ENCODE data around the gene PAWR. TPM values are rescaled to one million over a fixed set of nuclear protein-coding genes. Genes with fewer than 3 reads are reported as not detected.

The PAWR gene
- total and polyA plus RNA-seq, 8 donors: 10.1 to 662 (median 81.9) TPM

DNA sequence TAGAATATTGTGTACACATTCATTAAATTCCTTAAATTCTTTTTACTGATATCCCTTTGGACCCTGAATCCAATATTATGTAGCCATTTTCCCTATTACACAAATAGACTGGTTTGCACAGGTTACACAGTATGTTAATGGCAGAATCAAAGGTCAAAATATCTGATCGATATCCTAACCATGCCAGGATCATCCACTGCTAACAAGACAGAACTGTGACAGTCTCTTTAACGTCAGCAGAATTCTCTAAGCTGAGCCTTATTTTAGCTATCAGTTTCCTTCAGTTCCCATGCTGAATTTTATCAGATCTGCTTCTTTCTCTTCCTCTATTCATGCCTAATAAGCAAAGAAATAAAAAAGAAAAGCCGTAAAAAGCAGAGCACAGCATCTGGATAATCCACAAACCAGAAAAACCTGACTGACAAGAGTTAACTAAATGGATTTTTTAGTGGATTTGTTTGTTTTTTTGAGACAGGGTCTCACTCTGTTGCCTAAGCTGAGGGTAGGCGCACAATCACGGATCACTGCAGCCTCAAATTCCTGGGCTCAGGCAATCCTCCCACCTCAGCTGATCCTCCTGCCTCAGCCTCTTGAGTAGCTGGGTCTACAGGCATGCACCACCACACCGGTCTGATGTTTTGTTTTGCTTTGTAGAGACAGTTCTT, 130.4 kb downstream of the PAWR start:
- DNase-seq: peak in 1 of 2 donors; percentile 38
- intact Hi-C loops (cut with DNase I; ENCODE audit: low total_unique reads): no loop called here
- TF ChIP-seq POLR2A (IDR thresholded peaks at IDR 0.05): no peak
- TF ChIP-seq, protein P1, sequence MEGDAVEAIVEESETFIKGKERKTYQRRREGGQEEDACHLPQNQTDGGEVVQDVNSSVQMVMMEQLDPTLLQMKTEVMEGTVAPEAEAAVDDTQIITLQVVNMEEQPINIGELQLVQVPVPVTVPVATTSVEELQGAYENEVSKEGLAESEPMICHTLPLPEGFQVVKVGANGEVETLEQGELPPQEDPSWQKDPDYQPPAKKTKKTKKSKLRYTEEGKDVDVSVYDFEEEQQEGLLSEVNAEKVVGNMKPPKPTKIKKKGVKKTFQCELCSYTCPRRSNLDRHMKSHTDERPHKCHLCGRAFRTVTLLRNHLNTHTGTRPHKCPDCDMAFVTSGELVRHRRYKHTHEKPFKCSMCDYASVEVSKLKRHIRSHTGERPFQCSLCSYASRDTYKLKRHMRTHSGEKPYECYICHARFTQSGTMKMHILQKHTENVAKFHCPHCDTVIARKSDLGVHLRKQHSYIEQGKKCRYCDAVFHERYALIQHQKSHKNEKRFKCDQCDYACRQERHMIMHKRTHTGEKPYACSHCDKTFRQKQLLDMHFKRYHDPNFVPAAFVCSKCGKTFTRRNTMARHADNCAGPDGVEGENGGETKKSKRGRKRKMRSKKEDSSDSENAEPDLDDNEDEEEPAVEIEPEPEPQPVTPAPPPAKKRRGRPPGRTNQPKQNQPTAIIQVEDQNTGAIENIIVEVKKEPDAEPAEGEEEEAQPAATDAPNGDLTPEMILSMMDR (IDR thresholded peaks at IDR 0.05): no peak
- TF ChIP-seq EP300 (IDR thresholded peaks at IDR 0.05): no peak
- no peak for TF ChIP-seq POLR2AphosphoS5 (IDR thresholded peaks at IDR 0.05)
- 50 to 64% (median 53%) methylated on average over 6 of the region's 6 CpGs for WGBS, 5 donors
- Histone ChIP-seq H3K4me3 (no peak overlapping the region), H3K27ac (peak overlapping the region in 2 of 5 donors; percentile 16 to 56), H3K27me3 (no peaks in the 10 kb centered on the region), H3K36me3 (peaks cover 0 to 24% (median 11%) of the 10 kb centered on the region in 4 donors), H3K9me3 (peaks cover 0 to 17% (median 5%) of the 10 kb centered on the region in 4 donors), H3K4me1 (peaks cover 0 to 46% (median 30%) of the 10 kb centered on the region in 4 donors)

DNA sequence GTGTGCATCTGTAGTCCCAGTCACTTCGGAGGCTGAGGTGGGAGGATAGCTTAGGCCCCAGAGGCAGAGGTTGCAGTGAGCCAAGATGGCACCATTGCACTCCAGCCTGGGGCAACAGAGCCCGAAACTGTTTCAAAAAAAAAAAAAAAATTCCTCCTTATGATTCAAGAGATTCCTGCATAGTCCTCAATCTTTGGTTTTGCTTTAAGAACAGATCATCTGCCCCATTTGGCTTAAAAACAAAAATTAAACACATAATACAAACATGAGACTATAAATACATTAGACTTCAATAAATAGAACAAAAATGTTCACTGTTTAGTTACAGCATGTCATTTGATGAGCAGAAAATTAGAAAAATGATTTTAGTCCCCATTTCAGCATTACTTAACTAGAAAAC, 131.2 kb downstream of the PAWR start:
- Histone ChIP-seq H3K4me1 (peaks cover 0 to 46% (median 32%) of the 10 kb centered on the region in 4 donors), H3K27ac (peak overlapping the region in 1 of 5 donors; percentile 47), H3K4me3 (no peak overlapping the region), H3K36me3 (peaks cover 0 to 17% (median 8%) of the 10 kb centered on the region in 4 donors), H3K9me3 (peaks cover 0 to 17% (median 5%) of the 10 kb centered on the region in 4 donors), H3K27me3 (no peaks in the 10 kb centered on the region)
- DNase-seq: no peak
- intact Hi-C loops (cut with DNase I; ENCODE audit: low total_unique reads): no loop called here
- WGBS, 5 donors: 64 to 90% (median 84%) methylated on average over 2 of the region's 2 CpGs
- TF ChIP-seq POLR2A (IDR thresholded peaks at IDR 0.05) (no peak), EP300 (IDR thresholded peaks at IDR 0.05) (no peak), POLR2AphosphoS5 (IDR thresholded peaks at IDR 0.05) (no peak)
- TF ChIP-seq, protein P1 (IDR thresholded peaks at IDR 0.05): no peak

DNA sequence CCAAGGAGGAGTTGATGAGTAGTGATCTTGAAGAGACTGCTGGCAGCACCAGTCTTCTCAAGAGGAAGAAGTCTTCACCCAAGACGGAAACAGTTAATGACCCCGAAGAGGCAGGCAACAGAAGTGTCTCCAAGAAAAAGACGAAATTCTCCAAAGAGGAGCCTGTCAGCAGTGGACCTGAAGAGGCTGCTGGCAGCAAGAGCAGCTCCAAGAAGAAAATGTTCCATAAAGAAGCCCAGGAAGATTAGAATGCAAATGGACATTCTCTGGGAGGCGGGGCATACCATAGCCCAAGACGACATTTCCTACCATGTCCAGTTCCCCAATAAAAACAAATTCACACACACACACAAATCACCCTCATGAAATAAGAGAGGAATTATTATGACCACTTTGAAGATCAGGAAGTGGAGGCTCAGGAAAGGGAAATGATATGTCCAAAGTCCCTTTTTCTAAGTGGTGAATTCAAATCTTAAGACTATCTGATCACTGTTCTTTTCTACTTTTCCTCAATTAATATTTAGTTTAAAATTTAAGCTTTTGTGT, 131.8 kb downstream of the PAWR start:
- no peak for DNase-seq
- H3K27me3 ChIP-seq: no peaks in the 10 kb centered on the region
- H3K4me1 ChIP-seq: peaks cover 0 to 46% (median 32%) of the 10 kb centered on the region in 4 donors
- peak overlapping the region in 1 of 5 donors; percentile 47 for H3K27ac ChIP-seq
- no peak for TF ChIP-seq POLR2AphosphoS5 (IDR thresholded peaks at IDR 0.05)
- no peak for TF ChIP-seq POLR2A (IDR thresholded peaks at IDR 0.05)
- TF ChIP-seq, protein P1 (IDR thresholded peaks at IDR 0.05): no peak
- TF ChIP-seq EP300 (IDR thresholded peaks at IDR 0.05): no peak
- whole genome bisulfite sequencing, 5 donors: 69 to 83% (median 71%) methylated on average over 5 of the region's 5 CpGs
- peaks cover 0 to 17% (median 5%) of the 10 kb centered on the region in 4 donors for H3K9me3 ChIP-seq
- H3K4me3 ChIP-seq: no peak overlapping the region
- H3K36me3 ChIP-seq: peaks cover 0 to 16% (median 8%) of the 10 kb centered on the region in 4 donors
- intact Hi-C loops (cut with DNase I; ENCODE audit: low total_unique reads): no loop called here

GRCh38 chr12:79557690-79558315, 133.0 kb downstream of the PAWR start:
- H3K36me3 ChIP-seq: peaks cover 0 to 17% (median 10%) of the 10 kb centered on the region in 4 donors
- intact Hi-C loops (cut with DNase I; ENCODE audit: low total_unique reads): no loop called here
- 14 to 43% (median 28%) methylated on average over 1 of the region's 1 CpG for WGBS, 5 donors

More at GRCh38 chr12:79557690-79558315, 133.0 kb downstream of the PAWR start:
- Histone ChIP-seq H3K27me3 (no peaks in the 10 kb centered on the region), H3K27ac (peak overlapping the region in 2 of 5 donors; percentile 11 to 47), H3K4me3 (no peak overlapping the region), H3K9me3 (peaks cover 0 to 22% (median 5%) of the 10 kb centered on the region in 4 donors), H3K4me1 (peaks cover 0 to 46% (median 32%) of the 10 kb centered on the region in 4 donors)
- TF ChIP-seq POLR2A (IDR thresholded peaks at IDR 0.05) (no peak), EP300 (IDR thresholded peaks at IDR 0.05) (no peak), POLR2AphosphoS5 (IDR thresholded peaks at IDR 0.05) (no peak)
- TF ChIP-seq, protein P1 (IDR thresholded peaks at IDR 0.05): no peak
- peak in 1 of 2 donors; percentile 66 for DNase-seq
